GM19324 (cell line): ENCODE data around the gene SPIN2A.
"Not testable (repeated sequence)": the region's sequence is repeated elsewhere in the genome, so short reads cannot be mapped to it uniquely, and the experiment has no call there.

ENCODE experiments used
- ATAC-seq: cut with Tn5 transposase; IDR thresholded peaks from one replicate; pipeline ENCODE4 v1.9.1; 2021; ENCODE audit warnings: mild to moderate bottlenecking, moderate library complexity; ENCODE audit not compliant: unreplicated experiment, low FRiP score

The SPIN2A gene

GRCh38 chrX:57137073-57137472 is at the start of gene SPIN2A:
TSS of gene SPIN2A (minus strand) at chrX:57137397. CDS start at chrX:57136597, 800 bp downstream.
- ATAC-seq, result not testable (repeated sequence)

- no peak for ATAC-seq
These were observed 41.4 kb upstream of the SPIN2A start for GRCh38 chrX:57178605-57179004.

- ATAC-seq, result no peak
These were observed 39.9 kb upstream of the SPIN2A start for GRCh38 chrX:57177070-57177469.

- no peak for ATAC-seq
These were observed 35.3 kb upstream of the SPIN2A start for GRCh38 chrX:57172544-57172943.

- ATAC-seq, result no peak
These were observed 19.3 kb upstream of the SPIN2A start for GRCh38 chrX:57156397-57157049.

- no peak for ATAC-seq
These were observed 18.0 kb upstream of the SPIN2A start for GRCh38 chrX:57155171-57155570.

GRCh38 chrX:57152222-57152621 is 15.0 kb upstream of the SPIN2A start:
- ATAC-seq, result not testable (repeated sequence)

GRCh38 chrX:57138674-57139073 is 1.5 kb upstream of the SPIN2A start:
- ATAC-seq, result no peak

GRCh38 chrX:57137501-57137900 is 304 bp upstream of the SPIN2A start:
- no peak for ATAC-seq

- not testable (repeated sequence) for ATAC-seq
These were observed 608 bp downstream of the SPIN2A start for GRCh38 chrX:57136589-57136988.

GRCh38 chrX:57135287-57135686 is 1.9 kb downstream of the SPIN2A start:
- no peak for ATAC-seq

- no peak for ATAC-seq
These were observed 2.5 kb downstream of the SPIN2A start for GRCh38 chrX:57134702-57135101.

- no peak for ATAC-seq
These were observed 3.5 kb downstream of the SPIN2A start for GRCh38 chrX:57133706-57134105.

- ATAC-seq, result not testable (repeated sequence)
These were observed 3.9 kb downstream of the SPIN2A start for GRCh38 chrX:57133284-57133683.

- ATAC-seq, result no peak
These were observed 5.2 kb downstream of the SPIN2A start for GRCh38 chrX:57132046-57132445.

GRCh38 chrX:57121816-57122215 is 15.4 kb downstream of the SPIN2A start:
- ATAC-seq, result no peak

- ATAC-seq, result peak; percentile 100
These were observed 15.9 kb downstream of the SPIN2A start, which contains the start of gene SPIN2B for GRCh38 chrX:57121162-57121755. TSS of gene SPIN2B (minus strand) at chrX:57121548.

GRCh38 chrX:57120619-57121161 is 16.5 kb downstream of the SPIN2A start:
- not testable (repeated sequence) for ATAC-seq

- ATAC-seq, result no peak
These were observed 17.8 kb downstream of the SPIN2A start for GRCh38 chrX:57119416-57119815.

GRCh38 chrX:57117566-57117965 is 19.6 kb downstream of the SPIN2A start:
- ATAC-seq, result not testable (repeated sequence)

- ATAC-seq, result no peak
These were observed 32.2 kb downstream of the SPIN2A start for GRCh38 chrX:57104921-57105398.

- no peak for ATAC-seq
These were observed 32.8 kb downstream of the SPIN2A start for GRCh38 chrX:57104406-57104805.
